ENCODE measurements around the gene DIABLO.

Gene DIABLO

GRCh38 chr12:122245553-122245952, 19.7 kb upstream of the DIABLO start:
- no peak overlapping the region for H3K4me2 ChIP-seq (ENCODE audit: low read length)
- H3K4me1 ChIP-seq (ENCODE audit: low read length), result no peaks in the 10 kb centered on the region
- TF ChIP-seq EZH2phosphoT487 (IDR thresholded peaks at IDR 0.05; ENCODE audit: low read depth) (no peak), CTCF (IDR thresholded peaks at IDR 0.05; ENCODE audit: low read depth, low read length) (no peak)
- H3K27ac ChIP-seq (ENCODE audit: low read length), result no peak overlapping the region
- H3K27me3 ChIP-seq (ENCODE audit: low read depth, low read length), result no peaks in the 10 kb centered on the region
- H3K9ac ChIP-seq (ENCODE audit: low read length), result no peak overlapping the region
- H3K4me3 ChIP-seq (ENCODE audit: low read length), result no peak overlapping the region
- H3K36me3 ChIP-seq (replicated peaks; ENCODE audit: low read depth, low read length), result peaks cover 4% of the 10 kb centered on the region
- H2AFZ ChIP-seq (ENCODE audit: low read depth, low read length), result no peak overlapping the region
- no peaks in the 10 kb centered on the region for H3K79me2 ChIP-seq (ENCODE audit: low read length)
- no peaks in the 10 kb centered on the region for H4K20me1 ChIP-seq (ENCODE audit: insufficient read depth, low read length)
- no peaks in the 10 kb centered on the region for H3K9me3 ChIP-seq (ENCODE audit: insufficient read depth, low read length)

- Histone ChIP-seq H3K27me3 (ENCODE audit: low read depth, low read length) (no peaks in the 10 kb centered on the region), H3K4me3 (ENCODE audit: low read length) (no peak overlapping the region), H3K79me2 (ENCODE audit: low read length) (no peaks in the 10 kb centered on the region), H3K9ac (ENCODE audit: low read length) (no peak overlapping the region), H2AFZ (ENCODE audit: low read depth, low read length) (no peak overlapping the region), H3K9me3 (ENCODE audit: insufficient read depth, low read length) (no peaks in the 10 kb centered on the region), H3K4me1 (ENCODE audit: low read length) (no peaks in the 10 kb centered on the region), H3K4me2 (ENCODE audit: low read length) (no peak overlapping the region), H3K27ac (ENCODE audit: low read length) (no peak overlapping the region), H3K36me3 (replicated peaks; ENCODE audit: low read depth, low read length) (peaks cover 3% of the 10 kb centered on the region), H4K20me1 (ENCODE audit: insufficient read depth, low read length) (no peaks in the 10 kb centered on the region)
- TF ChIP-seq CTCF (IDR thresholded peaks at IDR 0.05; ENCODE audit: low read depth, low read length) (no peak), EZH2phosphoT487 (IDR thresholded peaks at IDR 0.05; ENCODE audit: low read depth) (no peak)
These were observed 18.9 kb upstream of the DIABLO start for GRCh38 chr12:122244565-122245371.

GRCh38 chr12:122243965-122244364, 18.1 kb upstream of the DIABLO start:
- Histone ChIP-seq H3K36me3 (replicated peaks; ENCODE audit: low read depth, low read length) (no peaks in the 10 kb centered on the region), H3K79me2 (ENCODE audit: low read length) (no peaks in the 10 kb centered on the region), H3K4me1 (ENCODE audit: low read length) (no peaks in the 10 kb centered on the region), H4K20me1 (ENCODE audit: insufficient read depth, low read length) (no peaks in the 10 kb centered on the region), H3K4me3 (ENCODE audit: low read length) (no peak overlapping the region), H3K9ac (ENCODE audit: low read length) (no peak overlapping the region), H2AFZ (ENCODE audit: low read depth, low read length) (no peak overlapping the region), H3K9me3 (ENCODE audit: insufficient read depth, low read length) (no peaks in the 10 kb centered on the region), H3K27me3 (ENCODE audit: low read depth, low read length) (no peaks in the 10 kb centered on the region), H3K4me2 (ENCODE audit: low read length) (no peak overlapping the region), H3K27ac (ENCODE audit: low read length) (no peak overlapping the region)
- TF ChIP-seq EZH2phosphoT487 (IDR thresholded peaks at IDR 0.05; ENCODE audit: low read depth) (no peak), CTCF (IDR thresholded peaks at IDR 0.05; ENCODE audit: low read depth, low read length) (no peak)

GRCh38 chr12:122238861-122239260, 13.0 kb upstream of the DIABLO start:
- no peak overlapping the region for H3K9ac ChIP-seq (ENCODE audit: low read length)
- H3K27me3 ChIP-seq (ENCODE audit: low read depth, low read length), result no peaks in the 10 kb centered on the region
- no peak overlapping the region for H3K4me3 ChIP-seq (ENCODE audit: low read length)
- H3K36me3 ChIP-seq (replicated peaks; ENCODE audit: low read depth, low read length), result peaks cover 8% of the 10 kb centered on the region
- no peak overlapping the region for H2AFZ ChIP-seq (ENCODE audit: low read depth, low read length)
- no peaks in the 10 kb centered on the region for H3K79me2 ChIP-seq (ENCODE audit: low read length)
- H3K4me1 ChIP-seq (ENCODE audit: low read length), result no peaks in the 10 kb centered on the region
- H4K20me1 ChIP-seq (ENCODE audit: insufficient read depth, low read length), result no peaks in the 10 kb centered on the region
- no peak overlapping the region for H3K27ac ChIP-seq (ENCODE audit: low read length)
- H3K4me2 ChIP-seq (ENCODE audit: low read length), result no peak overlapping the region
- TF ChIP-seq EZH2phosphoT487 (IDR thresholded peaks at IDR 0.05; ENCODE audit: low read depth), result no peak
- TF ChIP-seq CTCF (IDR thresholded peaks at IDR 0.05; ENCODE audit: low read depth, low read length), result no peak
- H3K9me3 ChIP-seq (ENCODE audit: insufficient read depth, low read length), result no peaks in the 10 kb centered on the region

Data from OCI-LY3 (cell line).